A549 (cell line): Measurements from ENCODE around the gene SCAMP3. TPM values are rescaled to one million over a fixed set of nuclear protein-coding genes. Genes with fewer than 3 reads are reported as not detected.

Experiments used
- ATAC-seq, 2 experiments: fragments of 200-7000 bp in 1 of 2; fragments of >200 bp in 1 of 2; cut with Nextera tagmentation in 1 of 2; cut with Tn5 transposase in 1 of 2; 3 replicates each; pipeline versions ENCODE4 v1.8.0 to v1.9.1; 2018 to 2020; ENCODE audit warnings: mild to moderate bottlenecking in 1 of 2, moderate library complexity in 1 of 2
- CTCF ChIA-PET: fragments of 300-600 bp; sonication (Branson Sonifier 250); formaldehyde crosslinking; extraction: SDS; loops from one replicate; lab custom pipeline; 2021; ENCODE audit warnings: antibody characterized with exemption, inconsistent platforms; lab: Yijun Ruan, JAX
- POLR2A ChIA-PET: fragments of 350-600 bp; formaldehyde crosslinking; extraction: SDS; loops from one replicate; lab custom pipeline; 2021; ENCODE audit warnings: antibody characterized with exemption, inconsistent platforms; lab: Yijun Ruan, JAX
- DNase-seq, 2 experiments: peaks; one replicate each; pipeline versions ENCODE4 v3.0.0 to v3.0.0-alpha.2; 2011 to 2016; ENCODE audit warnings: low read depth in 1 of 2, low spot score in 1 of 2
- FAIRE-seq: peaks from 2 replicates; lab custom pipeline; 2011; peaks lifted over from hg19 to GRCh38; lab: Jason Lieb, UNC
- H3K27ac ChIP-seq, 2 experiments: fragments of >200 bp; sonication (Bioruptor Twin); formaldehyde crosslinking; 3 replicates each; pipeline ENCODE4 v1.5.1; 2016 to 2017
- H3K4me1 ChIP-seq: fragments of >200 bp; sonication (Bioruptor Twin); formaldehyde crosslinking; 3 replicates; pipeline ENCODE4 v1.6.1; 2016
- H3K4me2 ChIP-seq: fragments of >200 bp; sonication (Bioruptor Twin); formaldehyde crosslinking; 3 replicates; pipeline ENCODE4 v1.6.1; 2016
- H3K4me3 ChIP-seq: fragments of >200 bp; sonication (Bioruptor Twin); formaldehyde crosslinking; 3 replicates; pipeline ENCODE4 v1.5.1; 2016
- H3K9me3 ChIP-seq: fragments of >200 bp; sonication (Bioruptor Twin); formaldehyde crosslinking; 3 replicates; pipeline ENCODE4 v1.6.1; 2016
- CBX8 ChIP-seq: fragments of 200-600 bp; sonication (generic); IDR thresholded peaks from 2 replicates; pipeline ENCODE4 v1.6.1; 2016
- CHD2 ChIP-seq: fragments of 150-350 bp; IDR thresholded peaks from 2 replicates; pipeline ENCODE4 v1.6.1; 2014; ENCODE audit warnings: low read length; ENCODE audit not compliant: partially characterized antibody
- EP300 ChIP-seq, 2 experiments: fragments of >200 bp; sonication (Bioruptor Twin); formaldehyde crosslinking; IDR thresholded peaks; 2 replicates in 1 of 2; 3 replicates in 1 of 2; pipeline ENCODE4 v1.6.1; 2016 to 2017
- FOSL2 ChIP-seq, 2 experiments: fragments of 450-650 bp in 1 of 2; fragments of >200 bp in 1 of 2; sonication (Bioruptor Twin) in 1 of 2; formaldehyde crosslinking; IDR thresholded peaks; 2 replicates each; pipeline versions ENCODE4 v1.5.0 to v1.6.1; 2016 to 2020; ENCODE audit warnings: mild to moderate bottlenecking in 1 of 2, moderate library complexity in 1 of 2
- FOXS1 ChIP-seq: fragments of 250-450 bp; sonication (Bioruptor Pico); IDR thresholded peaks from 2 replicates; pipeline ENCODE4 v1.5.0; 2020; ENCODE audit warnings: mild to moderate bottlenecking, moderate library complexity
- GATA3 ChIP-seq: IDR thresholded peaks from 2 replicates; pipeline ENCODE4 v1.6.1; 2012; ENCODE audit warnings: borderline replicate concordance
- HDAC2 ChIP-seq: fragments of 200-600 bp; sonication (generic); IDR thresholded peaks from 2 replicates; pipeline ENCODE4 v1.6.1; 2016
- HOXA7 ChIP-seq: fragments of 250-450 bp; sonication (Bioruptor Pico); IDR thresholded peaks from 2 replicates; pipeline ENCODE4 v1.5.0; 2020; ENCODE audit warnings: mild to moderate bottlenecking, moderate library complexity
- HOXB13 ChIP-seq: fragments of 250-450 bp; sonication (Bioruptor Pico); IDR thresholded peaks from 2 replicates; pipeline ENCODE4 v1.5.0; 2020; ENCODE audit warnings: low read depth, mild to moderate bottlenecking, moderate library complexity
- JUNB ChIP-seq: fragments of >200 bp; sonication (Bioruptor Twin); formaldehyde crosslinking; IDR thresholded peaks from 2 replicates; pipeline ENCODE4 v1.6.1; 2016
- MAFK ChIP-seq: fragments of 450-650 bp; IDR thresholded peaks from 2 replicates; pipeline ENCODE4 v1.6.1; 2014; ENCODE audit not compliant: partially characterized antibody
- MAZ ChIP-seq: fragments of 150-350 bp; IDR thresholded peaks from 2 replicates; pipeline ENCODE4 v1.6.1; 2014; ENCODE audit warnings: antibody characterized with exemption, low read depth, low read length, borderline replicate concordance
- MYC ChIP-seq: IDR thresholded peaks from 2 replicates; pipeline ENCODE4 v1.6.1; 2012; ENCODE audit warnings: mild to moderate bottlenecking, inconsistent platforms, low read length, improper control_type of control experiment, borderline replicate concordance
- NFE2L2 ChIP-seq: fragments of 150-350 bp; conservative IDR thresholded peaks from 2 replicates; pipeline ENCODE4 v1.6.1; 2014; ENCODE audit warnings: low read length
- NPAS2 ChIP-seq: fragments of 250-450 bp; sonication (Bioruptor Pico); IDR thresholded peaks from 2 replicates; pipeline ENCODE4 v1.8.0; 2022; ENCODE audit warnings: mild to moderate bottlenecking, moderate library complexity, borderline replicate concordance
- PHF8 ChIP-seq: fragments of 200-600 bp; sonication (generic); IDR thresholded peaks from 2 replicates; pipeline ENCODE4 v1.6.1; 2016; ENCODE audit warnings: low read depth, mild to moderate bottlenecking, antibody characterized with exemption, moderate library complexity, borderline replicate concordance
- POLR2AphosphoS2 ChIP-seq: conservative IDR thresholded peaks from 2 replicates; pipeline ENCODE4 v1.6.1; 2012; ENCODE audit warnings: low read length, improper control_type of control experiment, inconsistent platforms
- RAD21 ChIP-seq, 2 experiments: fragments of >200 bp in 1 of 2; sonication (Bioruptor Twin) in 1 of 2; formaldehyde crosslinking in 1 of 2; IDR thresholded peaks in 1 of 2; conservative IDR thresholded peaks in 1 of 2; 2 replicates in 1 of 2; 3 replicates in 1 of 2; pipeline ENCODE4 v1.6.1; 2012 to 2018; ENCODE audit warnings: inconsistent platforms in 1 of 2
- RARB ChIP-seq: fragments of 250-450 bp; sonication (Bioruptor Pico); IDR thresholded peaks from 2 replicates; pipeline ENCODE4 v1.8.0; 2021; ENCODE audit warnings: mild to moderate bottlenecking, moderate library complexity
- RNF2 ChIP-seq: fragments of 200-600 bp; sonication (generic); IDR thresholded peaks from 2 replicates; pipeline ENCODE4 v1.6.1; 2016; ENCODE audit warnings: low read depth, mild to moderate bottlenecking, antibody characterized with exemption, moderate library complexity, borderline replicate concordance
- SREBF2 ChIP-seq: fragments of 450-650 bp; IDR thresholded peaks from 2 replicates; pipeline ENCODE4 v1.6.1; 2014; ENCODE audit warnings: mild to moderate bottlenecking, moderate library complexity
- TFCP2L1 ChIP-seq: fragments of 250-450 bp; sonication (Bioruptor Pico); IDR thresholded peaks from 2 replicates; pipeline ENCODE4 v1.5.0; 2021; ENCODE audit warnings: mild to moderate bottlenecking
- ZFP36 ChIP-seq: fragments of 450-650 bp; IDR thresholded peaks from 2 replicates; pipeline ENCODE4 v1.6.1; 2014; ENCODE audit warnings: borderline replicate concordance; ENCODE audit not compliant: partially characterized antibody
- ZNF302 ChIP-seq: fragments of 250-450 bp; sonication (Bioruptor Pico); IDR thresholded peaks from 2 replicates; pipeline ENCODE4 v1.9.0; 2021; ENCODE audit warnings: inconsistent platforms, mild to moderate bottlenecking, moderate library complexity
- ZSCAN20 ChIP-seq: fragments of 250-450 bp; sonication (Bioruptor Pico); IDR thresholded peaks from 2 replicates; pipeline ENCODE4 v1.8.0; 2022; ENCODE audit warnings: mild to moderate bottlenecking, moderate library complexity
- WGBS: methylation state at CpG from one replicate; pipeline ENCODE4 v1.1.6; 2017; ENCODE audit errors: missing lambda C conversion rate; 5-methylcytosine and 5-hydroxymethylcytosine counted together
- polyA plus RNA-seq, 4 experiments: library from polyadenylated mRNA; depleted of rRNA in 3 of 4; stranded (reverse); fragments of >200 nt; fragmentation: RNase III in 1 of 4; extraction: RNeasy Plus Mini Kit Qiagen cat#74134 plus additional on column Dnase treatment in 1 of 4; gene quantifications; 2 replicates in 3 of 4; 3 replicates in 1 of 4; pipeline ENCODE4 v1.2.3, GENCODE V29; 2011 to 2017
- TF ChIP-seq, protein P1 (sequence below): fragments of 250-450 bp; sonication (Bioruptor Pico); IDR thresholded peaks from 2 replicates; pipeline ENCODE4 v1.5.0; 2020; ENCODE audit warnings: low read depth, mild to moderate bottlenecking, moderate library complexity
- TF ChIP-seq, protein P2 (sequence below): fragments of >200 bp; sonication (Bioruptor Twin); formaldehyde crosslinking; IDR thresholded peaks from 3 replicates; pipeline ENCODE4 v1.5.1; 2016
- TF ChIP-seq, protein P3 (sequence below): IDR thresholded peaks from 2 replicates; pipeline ENCODE4 v1.6.1; 2012
- TF ChIP-seq, protein P4 (sequence below): IDR thresholded peaks from 2 replicates; pipeline ENCODE4 v1.6.1; 2012; ENCODE audit warnings: low read depth, borderline replicate concordance
- TF ChIP-seq, protein P5 (sequence below): IDR thresholded peaks from 2 replicates; pipeline ENCODE4 v1.6.1; 2012

SCAMP3 gene
- polyA plus RNA-seq, 2 of the 4 experiments (the other 2 are of a cell fraction): 75.9 to 135 TPM

DNA sequence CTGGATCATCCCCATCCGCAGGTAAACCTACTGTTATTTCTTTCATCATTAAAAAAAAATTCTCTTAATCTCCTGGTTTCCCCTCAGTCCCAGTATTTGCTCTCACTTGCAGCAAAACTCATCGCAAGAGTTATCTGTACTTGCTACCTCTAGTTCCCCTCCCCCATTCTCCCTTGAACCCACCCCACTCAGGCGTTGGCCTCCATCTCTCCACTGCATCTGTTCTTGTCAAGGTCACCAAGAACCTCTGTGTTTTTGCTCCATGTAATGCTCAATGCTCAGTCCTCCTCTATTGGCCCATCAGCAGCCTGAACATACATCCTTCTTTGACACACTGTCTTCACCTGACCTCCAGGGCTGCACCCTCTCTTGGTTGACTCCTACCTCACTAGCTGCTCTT is 34.5 kb upstream of the SCAMP3 start:
- WGBS: 61% methylated on average over 3 of the region's 3 CpGs
- H3K4me2 ChIP-seq: no peak overlapping the region
- POLR2A ChIA-PET: no interaction called here
- DNase-seq (no peak), FAIRE-seq (no peak), ATAC-seq (no peak)
- no peaks in the 10 kb centered on the region for H3K4me1 ChIP-seq
- H3K4me3 ChIP-seq: no peak overlapping the region
- H3K27ac ChIP-seq: no peak overlapping the region
- no peaks in the 10 kb centered on the region for H3K9me3 ChIP-seq
- no peak for TF ChIP-seq TFCP2L1 (CRISPR knock-in tag)
- CTCF ChIA-PET: interaction anchor here (1.4 kb wide), 1 partner anchor 26 kb away, joined by 3 read pairs; no protein-coding TSS in a partner anchor

DNA sequence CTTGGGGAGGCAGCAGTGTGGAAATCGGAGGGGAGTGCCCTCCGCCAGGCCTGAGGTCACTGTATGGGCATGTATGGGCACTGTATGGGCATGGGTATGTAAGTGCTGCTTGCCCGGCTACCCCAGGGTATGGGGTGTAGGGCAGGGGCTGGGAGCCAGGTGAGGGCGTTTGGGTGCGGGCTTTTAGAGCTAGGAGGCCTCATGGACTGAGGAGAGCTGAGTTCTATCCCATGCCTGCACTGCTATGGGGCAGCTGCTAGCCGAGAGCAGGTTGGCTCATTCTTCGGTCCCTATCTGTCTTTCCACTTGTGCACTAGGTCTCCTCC is 33.7 kb upstream of the SCAMP3 start:
- FAIRE-seq (no peak), ATAC-seq (no peak), DNase-seq (no peak)
- ChIA-PET CTCF (no interaction called here), POLR2A (no interaction called here)
- no peak overlapping the region for H3K4me2 ChIP-seq
- H3K27ac ChIP-seq: no peak overlapping the region
- TF ChIP-seq RARB (CRISPR knock-in tag): no peak
- no peak for TF ChIP-seq EP300 (IDR thresholded peaks at IDR 0.05)
- no peak for TF ChIP-seq MAZ
- no peak for TF ChIP-seq HOXB13 (CRISPR knock-in tag)
- no peak for TF ChIP-seq PHF8
- no peak for TF ChIP-seq HOXA7 (CRISPR knock-in tag)
- TF ChIP-seq, protein P1, sequence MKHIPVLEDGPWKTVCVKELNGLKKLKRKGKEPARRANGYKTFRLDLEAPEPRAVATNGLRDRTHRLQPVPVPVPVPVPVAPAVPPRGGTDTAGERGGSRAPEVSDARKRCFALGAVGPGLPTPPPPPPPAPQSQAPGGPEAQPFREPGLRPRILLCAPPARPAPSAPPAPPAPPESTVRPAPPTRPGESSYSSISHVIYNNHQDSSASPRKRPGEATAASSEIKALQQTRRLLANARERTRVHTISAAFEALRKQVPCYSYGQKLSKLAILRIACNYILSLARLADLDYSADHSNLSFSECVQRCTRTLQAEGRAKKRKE (CRISPR knock-in tag): no peak
- no peak for TF ChIP-seq CBX8
- no peak for TF ChIP-seq MAFK
- TF ChIP-seq FOSL2 (IDR thresholded peaks at IDR 0.05): no peak
- no peak for TF ChIP-seq FOSL2 (CRISPR knock-in tag; IDR thresholded peaks at IDR 0.05)
- TF ChIP-seq JUNB: no peak
- no peak for TF ChIP-seq ZNF302 (CRISPR knock-in tag)
- TF ChIP-seq RAD21 (conservative IDR thresholded peaks at IDR 0.05 in 1 of 2, IDR thresholded peaks at IDR 0.05 in 1 of 2): no peak
- no peak for TF ChIP-seq GATA3
- TF ChIP-seq MYC: no peak
- no peak for TF ChIP-seq TFCP2L1 (CRISPR knock-in tag)
- H3K9me3 ChIP-seq: no peaks in the 10 kb centered on the region
- WGBS: 61% methylated on average over 7 of the region's 7 CpGs
- no peaks in the 10 kb centered on the region for H3K4me1 ChIP-seq
- H3K4me3 ChIP-seq: no peak overlapping the region

DNA sequence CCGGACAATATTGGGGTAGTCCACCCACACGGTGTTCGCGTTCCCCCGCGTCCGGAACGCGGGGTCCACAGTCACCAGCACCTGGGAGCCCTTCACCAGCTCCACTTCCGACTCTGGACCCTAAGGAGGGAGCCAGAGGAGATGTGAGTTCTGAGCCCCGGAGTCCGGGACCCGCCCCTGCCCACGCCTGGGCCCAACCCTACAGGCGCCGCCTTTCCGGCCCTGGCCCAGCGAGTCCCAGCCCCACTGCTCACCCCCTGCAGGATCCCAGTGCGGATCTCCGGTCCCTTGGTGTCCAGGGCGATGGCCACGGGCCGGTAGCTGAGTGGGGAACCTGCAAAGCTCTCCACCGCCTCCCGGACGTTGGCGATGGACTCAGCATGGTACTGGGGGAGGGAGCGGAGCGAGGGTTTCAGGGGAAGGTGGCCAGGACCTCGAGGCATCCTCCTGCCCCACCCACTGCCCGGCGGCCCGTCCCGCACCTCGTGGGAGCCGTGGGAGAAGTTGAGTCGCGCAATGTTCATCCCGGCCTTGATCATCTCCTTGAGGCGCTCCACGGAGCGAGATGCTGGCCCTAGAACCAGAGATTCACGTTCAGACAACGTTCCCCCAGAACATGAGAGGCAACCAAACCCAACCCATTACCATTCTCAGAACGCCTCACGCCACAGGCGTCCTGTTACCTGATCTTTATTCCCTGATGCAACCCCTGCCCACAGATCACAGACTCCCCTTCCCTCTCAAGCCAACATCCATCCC is 33.2 kb upstream of the SCAMP3 start:
- WGBS: 71% methylated on average over 33 of the region's 47 CpGs
- DNase-seq (no peak), FAIRE-seq (no peak), ATAC-seq (peak; percentile 5 to 22; a peak in 2 of 6 replicates)
- no peak for TF ChIP-seq SREBF2
- TF ChIP-seq NFE2L2: no peak
- TF ChIP-seq, protein P2, sequence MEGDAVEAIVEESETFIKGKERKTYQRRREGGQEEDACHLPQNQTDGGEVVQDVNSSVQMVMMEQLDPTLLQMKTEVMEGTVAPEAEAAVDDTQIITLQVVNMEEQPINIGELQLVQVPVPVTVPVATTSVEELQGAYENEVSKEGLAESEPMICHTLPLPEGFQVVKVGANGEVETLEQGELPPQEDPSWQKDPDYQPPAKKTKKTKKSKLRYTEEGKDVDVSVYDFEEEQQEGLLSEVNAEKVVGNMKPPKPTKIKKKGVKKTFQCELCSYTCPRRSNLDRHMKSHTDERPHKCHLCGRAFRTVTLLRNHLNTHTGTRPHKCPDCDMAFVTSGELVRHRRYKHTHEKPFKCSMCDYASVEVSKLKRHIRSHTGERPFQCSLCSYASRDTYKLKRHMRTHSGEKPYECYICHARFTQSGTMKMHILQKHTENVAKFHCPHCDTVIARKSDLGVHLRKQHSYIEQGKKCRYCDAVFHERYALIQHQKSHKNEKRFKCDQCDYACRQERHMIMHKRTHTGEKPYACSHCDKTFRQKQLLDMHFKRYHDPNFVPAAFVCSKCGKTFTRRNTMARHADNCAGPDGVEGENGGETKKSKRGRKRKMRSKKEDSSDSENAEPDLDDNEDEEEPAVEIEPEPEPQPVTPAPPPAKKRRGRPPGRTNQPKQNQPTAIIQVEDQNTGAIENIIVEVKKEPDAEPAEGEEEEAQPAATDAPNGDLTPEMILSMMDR: no peak
- TF ChIP-seq, protein P3, sequence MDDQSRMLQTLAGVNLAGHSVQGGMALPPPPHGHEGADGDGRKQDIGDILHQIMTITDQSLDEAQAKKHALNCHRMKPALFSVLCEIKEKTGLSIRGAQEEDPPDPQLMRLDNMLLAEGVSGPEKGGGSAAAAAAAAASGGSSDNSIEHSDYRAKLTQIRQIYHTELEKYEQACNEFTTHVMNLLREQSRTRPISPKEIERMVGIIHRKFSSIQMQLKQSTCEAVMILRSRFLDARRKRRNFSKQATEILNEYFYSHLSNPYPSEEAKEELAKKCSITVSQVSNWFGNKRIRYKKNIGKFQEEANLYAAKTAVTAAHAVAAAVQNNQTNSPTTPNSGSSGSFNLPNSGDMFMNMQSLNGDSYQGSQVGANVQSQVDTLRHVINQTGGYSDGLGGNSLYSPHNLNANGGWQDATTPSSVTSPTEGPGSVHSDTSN: no peak
- TF ChIP-seq, protein P4, sequence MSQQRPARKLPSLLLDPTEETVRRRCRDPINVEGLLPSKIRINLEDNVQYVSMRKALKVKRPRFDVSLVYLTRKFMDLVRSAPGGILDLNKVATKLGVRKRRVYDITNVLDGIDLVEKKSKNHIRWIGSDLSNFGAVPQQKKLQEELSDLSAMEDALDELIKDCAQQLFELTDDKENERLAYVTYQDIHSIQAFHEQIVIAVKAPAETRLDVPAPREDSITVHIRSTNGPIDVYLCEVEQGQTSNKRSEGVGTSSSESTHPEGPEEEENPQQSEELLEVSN: no peak
- TF ChIP-seq CHD2: no peak
- no peak for TF ChIP-seq RNF2
- TF ChIP-seq POLR2AphosphoS2: no peak
- TF ChIP-seq ZNF302 (CRISPR knock-in tag): no peak
- TF ChIP-seq FOXS1 (CRISPR knock-in tag): no peak
- TF ChIP-seq, protein P5, sequence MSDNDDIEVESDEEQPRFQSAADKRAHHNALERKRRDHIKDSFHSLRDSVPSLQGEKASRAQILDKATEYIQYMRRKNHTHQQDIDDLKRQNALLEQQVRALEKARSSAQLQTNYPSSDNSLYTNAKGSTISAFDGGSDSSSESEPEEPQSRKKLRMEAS: no peak
- TF ChIP-seq HDAC2: no peak
- no peak for TF ChIP-seq NPAS2
- no peak for TF ChIP-seq JUNB
- TF ChIP-seq ZSCAN20 (CRISPR knock-in tag): no peak
- no peak for TF ChIP-seq ZFP36
- TF ChIP-seq HOXA7 (CRISPR knock-in tag): no peak
- H3K4me3 ChIP-seq: no peak overlapping the region
- ChIA-PET POLR2A (no interaction called here), CTCF (interaction anchor here (1.0 kb wide), 1 partner anchor 17 kb away, joined by 3 read pairs; no protein-coding TSS in a partner anchor)
- no peaks in the 10 kb centered on the region for H3K4me1 ChIP-seq
- no peak overlapping the region for H3K4me2 ChIP-seq
- no peak overlapping the region for H3K27ac ChIP-seq
- H3K9me3 ChIP-seq: no peaks in the 10 kb centered on the region
